ENCODE measurements around the gene TFR2.
A peak's percentile ranks its signal among the peaks of the same experiment; 100 is the strongest.

TFR2 gene

DNA sequence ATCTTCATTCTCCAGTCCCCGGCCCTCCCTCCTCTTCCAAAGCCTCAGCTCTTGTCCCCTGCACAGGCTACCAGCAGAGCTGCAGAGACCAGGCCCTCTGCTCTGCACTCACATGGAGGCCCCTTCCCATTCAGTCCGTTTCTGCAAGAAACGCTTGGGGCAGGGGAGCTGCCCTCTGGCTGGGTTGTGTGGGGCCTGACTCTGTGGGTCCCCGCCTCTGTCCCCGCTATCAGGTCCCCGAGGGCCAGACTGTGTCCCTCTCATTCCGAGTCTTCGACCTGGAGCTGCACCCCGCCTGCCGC lies 37.7 kb downstream of the TFR2 start:
- CTCF ChIA-PET, result interaction anchor here (0.6 to 5.5 kb wide), 9 partner anchors 9 to 138 kb away, joined by 3 to 33 read pairs (median 7); partner anchors contain the start of genes MOSPD3 and POP7
- TF ChIP-seq, protein P1, sequence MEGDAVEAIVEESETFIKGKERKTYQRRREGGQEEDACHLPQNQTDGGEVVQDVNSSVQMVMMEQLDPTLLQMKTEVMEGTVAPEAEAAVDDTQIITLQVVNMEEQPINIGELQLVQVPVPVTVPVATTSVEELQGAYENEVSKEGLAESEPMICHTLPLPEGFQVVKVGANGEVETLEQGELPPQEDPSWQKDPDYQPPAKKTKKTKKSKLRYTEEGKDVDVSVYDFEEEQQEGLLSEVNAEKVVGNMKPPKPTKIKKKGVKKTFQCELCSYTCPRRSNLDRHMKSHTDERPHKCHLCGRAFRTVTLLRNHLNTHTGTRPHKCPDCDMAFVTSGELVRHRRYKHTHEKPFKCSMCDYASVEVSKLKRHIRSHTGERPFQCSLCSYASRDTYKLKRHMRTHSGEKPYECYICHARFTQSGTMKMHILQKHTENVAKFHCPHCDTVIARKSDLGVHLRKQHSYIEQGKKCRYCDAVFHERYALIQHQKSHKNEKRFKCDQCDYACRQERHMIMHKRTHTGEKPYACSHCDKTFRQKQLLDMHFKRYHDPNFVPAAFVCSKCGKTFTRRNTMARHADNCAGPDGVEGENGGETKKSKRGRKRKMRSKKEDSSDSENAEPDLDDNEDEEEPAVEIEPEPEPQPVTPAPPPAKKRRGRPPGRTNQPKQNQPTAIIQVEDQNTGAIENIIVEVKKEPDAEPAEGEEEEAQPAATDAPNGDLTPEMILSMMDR (IDR thresholded peaks at IDR 0.05; ENCODE audit: insufficient read depth, low read length, missing control alignments), result no peak
- no peak for DNase-seq (ENCODE audit: low read depth, low spot score)
- POLR2A ChIA-PET, result interaction anchor here (0.5 to 3.2 kb wide), 5 partner anchors 9 to 96 kb away, joined by 3 to 48 read pairs (median 4); partner anchors contain the start of genes FBXO24, LRCH4 and MOSPD3
- H3K4me3 ChIP-seq (ENCODE audit: low read depth, low read length), result peak overlapping the region; percentile 98

DNA sequence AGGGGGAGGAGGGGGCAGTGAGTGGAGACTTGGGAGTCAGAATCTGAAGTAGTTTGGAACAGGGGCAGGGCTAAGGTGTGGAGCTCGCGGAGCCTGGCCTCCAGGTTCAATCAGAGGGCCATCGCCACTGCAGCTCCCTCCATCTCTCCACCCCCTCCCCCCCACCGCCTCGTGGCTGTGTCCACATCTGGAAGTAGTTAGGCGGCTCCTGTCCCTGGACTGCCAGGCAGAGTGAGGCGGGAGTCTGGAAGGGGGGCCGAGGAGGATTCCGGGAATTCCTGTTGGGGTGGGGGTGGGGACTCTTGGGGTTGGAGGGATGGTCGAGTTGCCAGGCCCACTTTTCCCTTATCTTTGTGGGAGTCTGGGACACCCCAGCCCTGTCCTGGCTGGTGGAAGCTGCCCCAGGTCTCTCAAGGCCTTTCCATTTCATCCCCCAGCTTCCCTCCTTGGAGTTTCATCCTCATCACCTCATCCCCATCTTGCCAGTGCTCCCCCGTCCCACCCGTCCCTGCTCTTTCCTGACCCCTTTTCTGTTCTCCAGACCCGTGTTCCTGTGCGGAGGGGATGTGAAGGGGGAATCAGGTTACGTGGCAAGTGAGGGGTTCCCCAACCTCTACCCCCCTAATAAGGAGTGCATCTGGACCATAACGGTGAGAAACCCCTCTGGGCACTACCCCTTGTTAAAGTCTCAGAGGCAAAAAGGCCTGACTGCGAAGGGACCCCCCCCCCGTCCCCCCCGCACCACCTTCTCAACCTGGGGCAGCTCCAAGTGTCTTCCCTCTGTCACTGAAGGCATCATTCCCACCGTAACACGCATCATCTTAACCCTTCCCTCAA lies 38.2 kb downstream of the TFR2 start:
- CTCF ChIA-PET, result interaction anchor here (1.1 to 5.5 kb wide), 11 partner anchors 9 to 198 kb away, joined by 3 to 33 read pairs (median 5); partner anchors contain the start of genes MOSPD3 and POP7
- peak; percentile 47 for DNase-seq (ENCODE audit: low read depth, low spot score)
- peak overlapping the region; percentile 98 for H3K4me3 ChIP-seq (ENCODE audit: low read depth, low read length)
- POLR2A ChIA-PET, result interaction anchor here (0.5 to 3.2 kb wide), 10 partner anchors 9 to 272 kb away, joined by 3 to 48 read pairs (median 3); partner anchors contain the start of genes FBXO24, LRCH4, MOSPD3 and SRRT
- TF ChIP-seq, protein P1 (IDR thresholded peaks at IDR 0.05; ENCODE audit: insufficient read depth, low read length, missing control alignments), result no peak

DNA sequence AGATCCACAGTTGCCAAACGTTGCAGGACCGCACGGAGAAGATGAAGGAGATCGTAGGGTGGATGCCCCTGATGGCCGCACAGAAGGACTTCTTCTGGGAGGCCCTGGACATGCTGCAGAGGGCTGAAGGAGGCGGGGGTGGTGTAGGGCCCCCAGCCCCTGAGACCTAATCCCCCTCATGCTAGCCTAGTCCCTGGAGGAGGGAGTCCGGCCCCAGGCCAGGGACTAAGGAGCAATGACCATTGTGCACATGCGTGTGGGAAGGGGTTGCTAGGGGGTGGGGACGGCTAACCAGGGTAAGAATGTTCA lies 40.7 kb downstream of the TFR2 start:
- no peak for DNase-seq (ENCODE audit: low read depth, low spot score)
- CTCF ChIA-PET, result interaction anchor here (1.7 kb wide), 1 partner anchor 10 kb away, joined by 7 read pairs; no protein-coding TSS in a partner anchor
- TF ChIP-seq, protein P1 (IDR thresholded peaks at IDR 0.05; ENCODE audit: insufficient read depth, low read length, missing control alignments), result no peak
- H3K4me3 ChIP-seq (ENCODE audit: low read depth, low read length), result no peak overlapping the region
- POLR2A ChIA-PET, result no interaction called here

DNA sequence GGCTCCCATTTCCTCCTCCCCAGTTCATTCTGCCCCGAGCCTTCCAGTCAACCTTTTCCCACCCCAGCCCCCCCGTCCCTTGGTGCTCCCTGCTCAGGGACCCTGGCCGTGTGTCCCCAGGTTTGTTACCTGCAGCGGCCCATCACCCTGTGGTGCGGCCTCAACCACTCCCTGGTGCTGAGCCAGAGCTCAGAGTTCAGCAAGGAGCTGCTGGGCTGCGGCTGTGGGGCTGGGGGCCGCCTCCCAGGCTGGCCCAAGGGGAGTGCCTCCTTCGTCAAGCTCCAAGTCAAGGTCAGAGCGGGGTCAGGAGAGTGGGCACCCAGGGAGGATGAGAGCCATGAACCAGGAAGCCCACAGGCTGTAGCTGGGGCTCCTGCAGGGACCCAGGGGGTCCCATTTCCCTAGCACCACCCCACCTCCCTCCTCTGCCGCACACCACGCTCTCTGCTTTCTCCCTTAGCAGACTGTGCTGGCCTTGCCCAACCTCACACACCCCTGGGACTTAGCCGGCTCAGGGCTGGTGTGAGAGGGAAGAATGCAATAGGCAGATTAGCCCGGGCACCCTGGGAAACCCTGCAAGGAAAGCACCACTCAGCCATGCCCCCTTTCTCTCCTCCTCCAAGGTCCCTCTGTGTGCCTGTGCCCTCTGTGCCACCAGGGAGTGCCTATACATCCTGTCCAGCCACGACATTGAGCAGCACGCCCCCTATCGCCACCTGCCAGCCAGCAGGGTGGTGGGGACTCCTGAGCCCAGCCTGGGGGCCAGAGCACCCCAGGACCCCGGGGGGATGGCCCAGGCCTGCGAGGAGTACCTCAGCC lies 41.2 kb downstream of the TFR2 start:
- TF ChIP-seq, protein P1 (IDR thresholded peaks at IDR 0.05; ENCODE audit: insufficient read depth, low read length, missing control alignments), result no peak
- CTCF ChIA-PET, result interaction anchor here (0.9 kb wide), 1 partner anchor 40 kb away, joined by 3 read pairs; no protein-coding TSS in a partner anchor
- POLR2A ChIA-PET, result interaction anchor here (1.0 kb wide), 1 partner anchor 14 kb away, joined by 3 read pairs; the partner anchor contains the start of genes FBXO24 and LRCH4

DNA sequence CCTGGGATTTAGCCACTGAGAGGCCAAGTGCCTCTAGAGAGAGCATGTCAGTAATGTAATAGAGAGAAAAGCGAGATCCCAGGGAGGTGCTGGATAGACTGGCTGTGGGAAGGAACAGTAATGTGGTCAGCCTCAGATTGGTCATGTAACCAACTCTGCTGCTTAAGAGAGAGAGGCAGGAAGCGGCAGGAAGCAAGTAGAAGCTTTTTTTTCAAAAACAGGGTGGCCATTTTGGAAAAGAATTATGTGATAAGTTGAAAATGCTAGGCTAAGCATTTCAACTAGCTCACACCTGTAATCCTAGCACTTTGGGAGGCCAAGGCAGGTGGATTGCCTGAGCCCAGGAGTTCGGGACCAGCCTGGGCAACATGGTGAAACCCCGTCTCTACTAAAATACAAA lies 42.9 kb downstream of the TFR2 start:
- CTCF ChIA-PET, result interaction anchor here (0.8 to 1.7 kb wide), 3 partner anchors 10 to 116 kb away, joined by 3 to 6 read pairs (median 4); partner anchors contain the start of gene FBXO24
- POLR2A ChIA-PET, result interaction anchor here (1.8 kb wide), 1 partner anchor 12 kb away, joined by 5 read pairs; the partner anchor contains the start of gene FBXO24
- H3K4me3 ChIP-seq (ENCODE audit: low read depth, low read length), result no peak overlapping the region
- TF ChIP-seq, protein P1 (IDR thresholded peaks at IDR 0.05; ENCODE audit: insufficient read depth, low read length, missing control alignments), result no peak
- DNase-seq (ENCODE audit: low read depth, low spot score), result no peak

More for the DNA sequence above, 41.2 kb downstream of the TFR2 start:
- no peak overlapping the region for H3K4me3 ChIP-seq (ENCODE audit: low read depth, low read length)
- DNase-seq (ENCODE audit: low read depth, low spot score), result no peak

All from AG04449 (cell line).